Astrocyte of the cerebellum (primary cell): ENCODE measurements around the gene SLC5A12.

Source experiments
- DNase-seq: peaks from one replicate; pipeline ENCODE4 v3.0.0-alpha.2; 2011; ENCODE audit warnings: low read depth
- H3K4me3 ChIP-seq: 2 replicates; pipeline ENCODE4 v1.5.1; 2011; ENCODE audit warnings: mild to moderate bottlenecking, low read depth, low read length, moderate library complexity
- CTCF ChIP-seq: IDR thresholded peaks from 2 replicates; pipeline ENCODE4 v1.5.1; 2012; ENCODE audit warnings: low read length, low read depth, moderate library complexity, mild to moderate bottlenecking; ENCODE audit errors: missing control alignments
- in situ Hi-C: cut with HindIII; loops from 2 replicates; pipeline ENCODE4 v1.10.0; 2017; ENCODE audit warnings: low sequenced_read_pairs

The SLC5A12 gene

GRCh38 chr11:26762089-26762488 lies 40.2 kb upstream of the SLC5A12 start:
- no peak for DNase-seq
- TF ChIP-seq CTCF = no peak
- in situ Hi-C loops = loop anchor here (25.0 kb wide), 1 partner anchor 375 kb away; no protein-coding TSS in a partner anchor
- H3K4me3 ChIP-seq = no peak overlapping the region

- in situ Hi-C loops = loop anchor here (25.0 kb wide), 1 partner anchor 376 kb away; no protein-coding TSS in a partner anchor
- no peak for TF ChIP-seq CTCF
- no peak for DNase-seq
- no peak overlapping the region for H3K4me3 ChIP-seq
Measured at GRCh38 chr11:26761361-26761809, 39.5 kb upstream of the SLC5A12 start.

GRCh38 chr11:26757995-26758394 lies 36.1 kb upstream of the SLC5A12 start:
- no peak overlapping the region for H3K4me3 ChIP-seq
- TF ChIP-seq CTCF = no peak
- in situ Hi-C loops = loop anchor here (25.0 kb wide), 1 partner anchor 379 kb away; no protein-coding TSS in a partner anchor
- no peak for DNase-seq

- TF ChIP-seq CTCF = no peak
- no peak for DNase-seq
- in situ Hi-C loops = loop anchor here (25.0 kb wide), 1 partner anchor 382 kb away; no protein-coding TSS in a partner anchor
- H3K4me3 ChIP-seq = no peak overlapping the region
Measured at GRCh38 chr11:26755762-26756161, 33.9 kb upstream of the SLC5A12 start.

GRCh38 chr11:26753723-26754504 lies 32.1 kb upstream of the SLC5A12 start:
- DNase-seq = peak; percentile 59
- peak; percentile 74 for TF ChIP-seq CTCF
- in situ Hi-C loops = loop anchor here (25.0 kb wide), 1 partner anchor 383 kb away; no protein-coding TSS in a partner anchor
- no peak overlapping the region for H3K4me3 ChIP-seq

- no peak for DNase-seq
- in situ Hi-C loops = loop anchor here (25.0 kb wide), 1 partner anchor 387 kb away; no protein-coding TSS in a partner anchor
Measured at GRCh38 chr11:26749927-26750326, 28.1 kb upstream of the SLC5A12 start.

More at GRCh38 chr11:26749927-26750326, 28.1 kb upstream of the SLC5A12 start:
- no peak for TF ChIP-seq CTCF
- no peak overlapping the region for H3K4me3 ChIP-seq
